Measurements from ENCODE around the gene RDH5.

Gene RDH5

GRCh38 chr12:55718015-55718414 lies 2.2 kb upstream of the RDH5 start:
- TF ChIP-seq CTCF (conservative IDR thresholded peaks at IDR 0.05; ENCODE audit: low read depth, low read length), result no peak
- DNase-seq (ENCODE audit: low read depth), result no peak
- H3K4me3 ChIP-seq (ENCODE audit: low read depth, low read length), result no peak overlapping the region

GRCh38 chr12:55718624-55719275 lies 1.4 kb upstream of the RDH5 start:
- H3K4me3 ChIP-seq (ENCODE audit: low read depth, low read length), result no peak overlapping the region
- no peak for DNase-seq (ENCODE audit: low read depth)
- no peak for TF ChIP-seq CTCF (conservative IDR thresholded peaks at IDR 0.05; ENCODE audit: low read depth, low read length)

- no peak overlapping the region for H3K4me3 ChIP-seq (ENCODE audit: low read depth, low read length)
- TF ChIP-seq CTCF (conservative IDR thresholded peaks at IDR 0.05; ENCODE audit: low read depth, low read length), result no peak
- DNase-seq (ENCODE audit: low read depth), result no peak
These were observed 822 bp upstream of the RDH5 start for GRCh38 chr12:55719371-55719770.

GRCh38 chr12:55720894-55721444 lies 776 bp downstream of the RDH5 start:
- no peak overlapping the region for H3K4me3 ChIP-seq (ENCODE audit: low read depth, low read length)
- TF ChIP-seq CTCF (conservative IDR thresholded peaks at IDR 0.05; ENCODE audit: low read depth, low read length), result peak; percentile 59
- peak; percentile 77 for DNase-seq (ENCODE audit: low read depth)

- no peak for TF ChIP-seq CTCF (conservative IDR thresholded peaks at IDR 0.05; ENCODE audit: low read depth, low read length)
- no peak overlapping the region for H3K4me3 ChIP-seq (ENCODE audit: low read depth, low read length)
- no peak for DNase-seq (ENCODE audit: low read depth)
These were observed 1.5 kb downstream of the RDH5 start for GRCh38 chr12:55721601-55722213.

GRCh38 chr12:55722948-55723347 lies 2.8 kb downstream of the RDH5 start:
- TF ChIP-seq CTCF (conservative IDR thresholded peaks at IDR 0.05; ENCODE audit: low read depth, low read length), result no peak
- no peak for DNase-seq (ENCODE audit: low read depth)
- no peak overlapping the region for H3K4me3 ChIP-seq (ENCODE audit: low read depth, low read length)
